SK-N-MC (cell line): Measurements from ENCODE around the gene H2BK1.

Experiments
- EZH2 ChIP-seq: fragments of 200-600 bp; sonication (generic); IDR thresholded peaks from one replicate; pipeline ENCODE4 v1.6.1; 2017; ENCODE audit warnings: antibody characterized with exemption
- FOXP2 ChIP-seq: optimal IDR thresholded peaks from 2 replicates; pipeline ENCODE3; 2011; ENCODE audit warnings: mild to moderate bottlenecking, moderate library complexity; ENCODE audit not compliant: insufficient read depth; ENCODE audit errors: extremely low read length, control extremely low read depth
- POLR2AphosphoS5 ChIP-seq: IDR thresholded peaks from 2 replicates; pipeline ENCODE4 v1.6.1; 2012; ENCODE audit warnings: mild to moderate bottlenecking, low read depth, low read length, borderline replicate concordance

- TF ChIP-seq POLR2AphosphoS5 = no peak
- no peak for TF ChIP-seq EZH2
- no peak for TF ChIP-seq FOXP2
These were observed 16.2 kb upstream of the H2BK1 start for GRCh38 chr7:151226560-151226874.
